Stomach (tissue), 9 donors: ENCODE results near the gene DLGAP1. TPM values are rescaled to one million over a fixed set of nuclear protein-coding genes. Genes with fewer than 3 reads are reported as not detected.

Experiments
- DNase-seq, 2 donors: peaks; one replicate each; pipeline versions ENCODE4 v3.0.0 to v3.0.0-alpha.2; 2013 to 2019
- H3K27ac ChIP-seq, 5 donors: fragments of 200-600 bp in 4 of 5; sonication (generic) in 4 of 5; one replicate each; pipeline ENCODE4 v1.5.1; 2013 to 2019; ENCODE audit warnings: mild to moderate bottlenecking in 1 of 5, moderate library complexity in 1 of 5
- H3K27me3 ChIP-seq, 3 donors: fragments of 200-600 bp; sonication (generic); one replicate each; pipeline ENCODE4 v1.5.1; 2017 to 2019; ENCODE audit warnings: mixed run types in 1 of 3
- H3K36me3 ChIP-seq, 4 donors: fragments of 200-600 bp; sonication (generic); 1 replicate in 3 of 4; 2 replicates in 1 of 4; pipeline ENCODE4 v1.5.1; 2016 to 2019
- H3K4me1 ChIP-seq, 4 donors: fragments of 200-600 bp; sonication (generic); one replicate each; pipeline ENCODE4 v1.5.1; 2016 to 2019
- H3K4me3 ChIP-seq, 4 donors: fragments of 200-600 bp; sonication (generic) in 3 of 4; one replicate each; pipeline ENCODE4 v1.5.1; 2016 to 2019; ENCODE audit warnings: mild to moderate bottlenecking in 1 of 4
- H3K9me3 ChIP-seq, 4 donors: fragments of 200-600 bp; sonication (generic); one replicate each; pipeline ENCODE4 v1.5.1; 2016 to 2019
- CTCF ChIP-seq, 7 experiments: fragments of 450-650 bp in 4 of 7; fragments of 200-600 bp in 3 of 7; sonication (generic) in 3 of 7; IDR thresholded peaks; one replicate each; pipeline ENCODE4 v1.5.1; 2016 to 2019; ENCODE audit warnings: antibody characterized with exemption in 7 of 7, control low read depth in 2 of 7, mild to moderate bottlenecking in 1 of 7
- EP300 ChIP-seq: sonication (generic); formaldehyde crosslinking; IDR thresholded peaks from one replicate; pipeline ENCODE4 v1.6.1; 2017; ENCODE audit warnings: antibody characterized with exemption
- POLR2A ChIP-seq, 4 donors: fragments of 450-650 bp; IDR thresholded peaks; one replicate each; pipeline ENCODE4 v1.6.1; 2016; ENCODE audit warnings: antibody characterized with exemption in 4 of 4, control low read depth in 2 of 4, mild to moderate bottlenecking in 1 of 4, moderate library complexity in 1 of 4
- POLR2AphosphoS5 ChIP-seq, 3 donors: sonication (generic); formaldehyde crosslinking; IDR thresholded peaks; one replicate each; pipeline ENCODE4 v1.6.1; 2016; ENCODE audit warnings: antibody characterized with exemption in 3 of 3
- WGBS, 5 donors: extraction: QIAGEN DNeasy Blood & Tissue Kit in 3 of 5; methylation state at CpG; one replicate each; pipeline versions ENCODE4 v1.1.5 to v1.1.7; 2013 to 2018; 5-methylcytosine and 5-hydroxymethylcytosine counted together
- intact Hi-C: fragments of 100-400 bp; cut with DNase I; formaldehyde crosslinking; loops from one replicate; pipeline ENCODE4 v1.15.1; 2023; ENCODE audit warnings: low total_unique reads
- polyA plus RNA-seq, 3 donors: library from polyadenylated mRNA; stranded (reverse); fragments of 200-250 nt; gene quantifications; one replicate each; pipeline ENCODE4 v1.2.3, GENCODE V29; 2013
- total RNA-seq, 5 donors: library from RNA; depleted of rRNA; stranded (reverse); fragments of >200 nt; gene quantifications; one replicate each; pipeline versions ENCODE4 v1.1.0 to v1.2.3, GENCODE V29; 2014 to 2016
- donor health status: healthy with polysubstance abuse.
- donor health status: Bipolar disorder and iron deficiency.
- donor health status: healthy.

DLGAP1 gene
- total and polyA plus RNA-seq, 8 donors, result 0.06 to 7.0 (median 1.3) TPM; not detected in 1

DNA sequence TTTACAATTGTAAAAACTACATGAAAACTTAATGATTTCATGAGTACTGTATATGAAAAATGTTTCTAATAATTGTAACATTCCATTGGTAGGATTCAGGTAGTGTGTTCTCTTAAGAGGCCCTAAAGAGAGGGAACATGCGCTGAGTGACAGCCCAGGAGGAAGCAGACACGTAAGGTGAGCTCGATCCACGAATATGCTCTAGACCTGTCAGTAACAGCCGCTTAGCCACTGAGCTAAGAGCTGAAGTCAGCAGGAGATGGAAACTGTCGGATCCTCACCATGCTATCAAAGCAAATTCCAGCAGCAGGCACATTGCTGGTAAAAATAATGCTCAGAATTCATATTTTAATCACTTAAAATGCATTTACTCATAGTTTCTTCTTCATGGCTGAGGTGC is 658.7 kb downstream of the DLGAP1 start:
- Histone ChIP-seq H3K4me3 (no peak overlapping the region), H3K9me3 (no peaks in the 10 kb centered on the region), H3K36me3 (no peaks in the 10 kb centered on the region), H3K4me1 (peaks cover 0 to 6% (median 3%) of the 10 kb centered on the region in 4 donors), H3K27me3 (no peaks in the 10 kb centered on the region), H3K27ac (no peak overlapping the region)
- WGBS, 5 donors, result 86 to 98% (median 93%) methylated on average over 6 of the region's 6 CpGs
- DNase-seq, result no peak
- TF ChIP-seq EP300, result no peak
- no peak for TF ChIP-seq POLR2A (IDR thresholded peaks at IDR 0.05)
- TF ChIP-seq CTCF (IDR thresholded peaks at IDR 0.05), result no peak
- TF ChIP-seq POLR2AphosphoS5 (IDR thresholded peaks at IDR 0.05), result no peak
- intact Hi-C loops, result no loop called here

DNA sequence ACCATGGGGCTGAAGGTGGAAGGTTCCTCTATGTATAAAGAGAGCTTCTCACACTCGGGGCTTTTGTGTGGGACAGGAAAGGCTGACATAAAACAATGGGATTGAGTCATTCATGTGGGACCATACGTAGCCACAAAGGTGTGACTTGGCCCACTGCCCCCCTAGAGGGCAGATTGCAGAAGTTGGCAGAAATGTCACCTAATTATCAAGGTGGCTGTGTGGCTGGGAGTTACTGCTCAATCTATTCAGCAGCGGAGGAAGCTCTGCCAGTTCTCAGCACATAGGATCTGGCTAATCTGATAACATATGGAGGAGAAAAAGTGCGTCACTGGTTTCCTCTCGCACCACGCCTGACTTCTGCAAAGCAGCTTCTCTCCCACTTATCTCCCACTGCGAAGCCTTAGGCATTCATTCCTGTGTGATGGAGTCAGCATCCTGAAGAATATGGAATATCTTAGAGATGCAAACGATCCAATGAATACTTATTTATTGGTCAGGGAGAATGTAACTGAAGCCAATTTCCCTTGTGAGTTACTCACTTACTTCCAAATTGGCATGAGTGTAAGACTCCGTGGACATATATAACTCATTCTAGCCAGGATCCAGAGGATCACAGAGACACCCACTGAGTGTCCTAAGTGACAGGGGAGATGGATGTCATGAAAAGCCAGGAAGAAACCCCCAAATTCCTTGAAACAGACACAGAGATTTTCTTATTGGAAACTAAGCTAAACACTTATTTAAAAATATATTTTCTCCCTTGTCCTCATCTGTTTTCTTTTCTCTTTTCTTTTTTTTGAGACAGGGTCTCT is 660.4 kb downstream of the DLGAP1 start:
- TF ChIP-seq POLR2AphosphoS5 (IDR thresholded peaks at IDR 0.05) (peak in 2 of 3 donors; percentile 37 to 49), CTCF (IDR thresholded peaks at IDR 0.05) (no peak)
- H3K27ac ChIP-seq, result peak overlapping the region in 1 of 5 donors; percentile 7
- intact Hi-C loops, result no loop called here
- no peaks in the 10 kb centered on the region for H3K9me3 ChIP-seq
- H3K4me3 ChIP-seq, result no peak overlapping the region
- no peaks in the 10 kb centered on the region for H3K36me3 ChIP-seq
- DNase-seq, result peak; percentile 48 to 79
- H3K4me1 ChIP-seq, result peaks cover 0 to 6% (median 3%) of the 10 kb centered on the region in 4 donors
- 17 to 38% (median 26%) methylated on average over 9 of the region's 9 CpGs for WGBS, 5 donors
- H3K27me3 ChIP-seq, result no peaks in the 10 kb centered on the region

GRCh38 chr18:3793545-3793944 is 661.6 kb downstream of the DLGAP1 start:
- Histone ChIP-seq H3K27me3 (no peaks in the 10 kb centered on the region), H3K4me1 (peaks cover 0 to 6% (median 3%) of the 10 kb centered on the region in 4 donors), H3K27ac (no peak overlapping the region), H3K36me3 (no peaks in the 10 kb centered on the region), H3K9me3 (no peaks in the 10 kb centered on the region), H3K4me3 (no peak overlapping the region)
- 79 to 85% (median 81%) methylated on average over 6 of the region's 6 CpGs for WGBS, 5 donors
- TF ChIP-seq POLR2AphosphoS5 (IDR thresholded peaks at IDR 0.05) (no peak), POLR2A (IDR thresholded peaks at IDR 0.05) (no peak), CTCF (IDR thresholded peaks at IDR 0.05) (no peak), EP300 (no peak)
- intact Hi-C loops, result no loop called here
- no peak for DNase-seq

GRCh38 chr18:3793111-3793510 is 662.0 kb downstream of the DLGAP1 start:
- Histone ChIP-seq H3K27ac (no peak overlapping the region), H3K9me3 (no peaks in the 10 kb centered on the region), H3K36me3 (no peaks in the 10 kb centered on the region), H3K4me3 (no peak overlapping the region), H3K27me3 (no peaks in the 10 kb centered on the region), H3K4me1 (peaks cover 0 to 6% (median 3%) of the 10 kb centered on the region in 4 donors)
- 74 to 91% (median 84%) methylated on average over 4 to 5 of the region's 5 CpGs for WGBS, 5 donors
- DNase-seq, result no peak
- intact Hi-C loops, result no loop called here
- TF ChIP-seq POLR2A (IDR thresholded peaks at IDR 0.05) (no peak), EP300 (no peak), CTCF (IDR thresholded peaks at IDR 0.05) (no peak), POLR2AphosphoS5 (IDR thresholded peaks at IDR 0.05) (no peak)
